ENCODE data around the gene ACIN1. TPM values are rescaled to one million over a fixed set of nuclear protein-coding genes. Genes with fewer than 3 reads are reported as not detected.

Gene ACIN1
- total and polyA plus RNA-seq, 2 experiments from 2014 or later, result 76.1 to 172 TPM

GRCh38 chr14:23093526-23093925 is 1.4 kb downstream of the ACIN1 start:
- no peaks in the 10 kb centered on the region for H3K27me3 ChIP-seq (ENCODE audit: insufficient read depth)
- peak overlapping the region; percentile 92 for H3K4me2 ChIP-seq
- TF ChIP-seq, protein P1, sequence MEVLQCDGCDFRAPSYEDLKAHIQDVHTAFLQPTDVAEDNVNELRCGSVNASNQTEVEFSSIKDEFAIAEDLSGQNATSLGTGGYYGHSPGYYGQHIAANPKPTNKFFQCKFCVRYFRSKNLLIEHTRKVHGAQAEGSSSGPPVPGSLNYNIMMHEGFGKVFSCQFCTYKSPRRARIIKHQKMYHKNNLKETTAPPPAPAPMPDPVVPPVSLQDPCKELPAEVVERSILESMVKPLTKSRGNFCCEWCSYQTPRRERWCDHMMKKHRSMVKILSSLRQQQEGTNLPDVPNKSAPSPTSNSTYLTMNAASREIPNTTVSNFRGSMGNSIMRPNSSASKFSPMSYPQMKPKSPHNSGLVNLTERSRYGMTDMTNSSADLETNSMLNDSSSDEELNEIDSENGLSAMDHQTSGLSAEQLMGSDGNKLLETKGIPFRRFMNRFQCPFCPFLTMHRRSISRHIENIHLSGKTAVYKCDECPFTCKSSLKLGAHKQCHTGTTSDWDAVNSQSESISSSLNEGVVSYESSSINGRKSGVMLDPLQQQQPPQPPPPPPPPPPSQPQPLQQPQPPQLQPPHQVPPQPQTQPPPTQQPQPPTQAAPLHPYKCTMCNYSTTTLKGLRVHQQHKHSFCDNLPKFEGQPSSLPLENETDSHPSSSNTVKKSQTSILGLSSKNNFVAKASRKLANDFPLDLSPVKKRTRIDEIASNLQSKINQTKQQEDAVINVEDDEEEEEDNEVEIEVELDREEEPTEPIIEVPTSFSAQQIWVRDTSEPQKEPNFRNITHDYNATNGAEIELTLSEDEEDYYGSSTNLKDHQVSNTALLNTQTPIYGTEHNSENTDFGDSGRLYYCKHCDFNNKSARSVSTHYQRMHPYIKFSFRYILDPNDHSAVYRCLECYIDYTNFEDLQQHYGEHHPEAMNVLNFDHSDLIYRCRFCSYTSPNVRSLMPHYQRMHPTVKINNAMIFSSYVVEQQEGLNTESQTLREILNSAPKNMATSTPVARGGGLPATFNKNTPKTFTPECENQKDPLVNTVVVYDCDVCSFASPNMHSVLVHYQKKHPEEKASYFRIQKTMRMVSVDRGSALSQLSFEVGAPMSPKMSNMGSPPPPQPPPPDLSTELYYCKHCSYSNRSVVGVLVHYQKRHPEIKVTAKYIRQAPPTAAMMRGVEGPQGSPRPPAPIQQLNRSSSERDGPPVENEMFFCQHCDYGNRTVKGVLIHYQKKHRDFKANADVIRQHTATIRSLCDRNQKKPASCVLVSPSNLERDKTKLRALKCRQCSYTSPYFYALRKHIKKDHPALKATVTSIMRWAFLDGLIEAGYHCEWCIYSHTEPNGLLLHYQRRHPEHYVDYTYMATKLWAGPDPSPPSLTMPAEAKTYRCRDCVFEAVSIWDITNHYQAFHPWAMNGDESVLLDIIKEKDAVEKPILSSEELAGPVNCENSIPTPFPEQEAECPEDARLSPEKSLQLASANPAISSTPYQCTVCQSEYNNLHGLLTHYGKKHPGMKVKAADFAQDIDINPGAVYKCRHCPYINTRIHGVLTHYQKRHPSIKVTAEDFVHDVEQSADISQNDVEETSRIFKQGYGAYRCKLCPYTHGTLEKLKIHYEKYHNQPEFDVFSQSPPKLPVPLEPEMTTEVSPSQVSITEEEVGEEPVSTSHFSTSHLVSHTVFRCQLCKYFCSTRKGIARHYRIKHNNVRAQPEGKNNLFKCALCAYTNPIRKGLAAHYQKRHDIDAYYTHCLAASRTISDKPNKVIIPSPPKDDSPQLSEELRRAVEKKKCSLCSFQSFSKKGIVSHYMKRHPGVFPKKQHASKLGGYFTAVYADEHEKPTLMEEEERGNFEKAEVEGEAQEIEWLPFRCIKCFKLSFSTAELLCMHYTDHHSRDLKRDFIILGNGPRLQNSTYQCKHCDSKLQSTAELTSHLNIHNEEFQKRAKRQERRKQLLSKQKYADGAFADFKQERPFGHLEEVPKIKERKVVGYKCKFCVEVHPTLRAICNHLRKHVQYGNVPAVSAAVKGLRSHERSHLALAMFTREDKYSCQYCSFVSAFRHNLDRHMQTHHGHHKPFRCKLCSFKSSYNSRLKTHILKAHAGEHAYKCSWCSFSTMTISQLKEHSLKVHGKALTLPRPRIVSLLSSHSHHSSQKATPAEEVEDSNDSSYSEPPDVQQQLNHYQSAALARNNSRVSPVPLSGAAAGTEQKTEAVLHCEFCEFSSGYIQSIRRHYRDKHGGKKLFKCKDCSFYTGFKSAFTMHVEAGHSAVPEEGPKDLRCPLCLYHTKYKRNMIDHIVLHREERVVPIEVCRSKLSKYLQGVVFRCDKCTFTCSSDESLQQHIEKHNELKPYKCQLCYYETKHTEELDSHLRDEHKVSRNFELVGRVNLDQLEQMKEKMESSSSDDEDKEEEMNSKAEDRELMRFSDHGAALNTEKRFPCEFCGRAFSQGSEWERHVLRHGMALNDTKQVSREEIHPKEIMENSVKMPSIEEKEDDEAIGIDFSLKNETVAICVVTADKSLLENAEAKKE (CRISPR knock-in tag; IDR thresholded peaks at IDR 0.05), result no peak
- TF ChIP-seq ZNF331 (CRISPR knock-in tag; IDR thresholded peaks at IDR 0.05; ENCODE audit: low read depth), result no peak
- H3F3A ChIP-seq (replicated peaks; ENCODE audit: low read depth), result no peaks in the 10 kb centered on the region; the same call in 1 of the 2 replicates
- no peak overlapping the region for H2AFZ ChIP-seq
- H3K4me3 ChIP-seq, result peak overlapping the region; percentile 84
- ATAC-seq (no peak), DNase-seq (ENCODE audit: low spot score) (no peak)
- H3K4me1 ChIP-seq (ENCODE audit: insufficient read depth), result peaks cover 14% of the 10 kb centered on the region
- Mint-ChIP-seq H3K27ac (no peak overlapping the region), H3K4me3 (no peak overlapping the region; the same call in 2 of the 3 replicates), H3K27me3 (ENCODE audit: insufficient read depth, low read depth, poor library complexity) (peaks cover 2% of the 10 kb centered on the region), H3K36me3 (ENCODE audit: low read depth) (peaks cover 58% of the 10 kb centered on the region), H3K4me1 (peaks cover 12% of the 10 kb centered on the region; the same call in 2 of the 3 replicates), H3K9me3 (no peaks in the 10 kb centered on the region)
- peaks cover 48% of the 10 kb centered on the region for H3K36me3 ChIP-seq (ENCODE audit: insufficient read depth)
- no peak overlapping the region for H3K27ac ChIP-seq (ENCODE audit: low read depth)
- peaks cover 76% of the 10 kb centered on the region for H3K79me2 ChIP-seq (replicated peaks; ENCODE audit: insufficient read depth)
- no peaks in the 10 kb centered on the region for H3K9me2 ChIP-seq (ENCODE audit: insufficient read depth)
- H4K20me1 ChIP-seq (replicated peaks; ENCODE audit: insufficient read depth), result peaks cover 40% of the 10 kb centered on the region

DNA sequence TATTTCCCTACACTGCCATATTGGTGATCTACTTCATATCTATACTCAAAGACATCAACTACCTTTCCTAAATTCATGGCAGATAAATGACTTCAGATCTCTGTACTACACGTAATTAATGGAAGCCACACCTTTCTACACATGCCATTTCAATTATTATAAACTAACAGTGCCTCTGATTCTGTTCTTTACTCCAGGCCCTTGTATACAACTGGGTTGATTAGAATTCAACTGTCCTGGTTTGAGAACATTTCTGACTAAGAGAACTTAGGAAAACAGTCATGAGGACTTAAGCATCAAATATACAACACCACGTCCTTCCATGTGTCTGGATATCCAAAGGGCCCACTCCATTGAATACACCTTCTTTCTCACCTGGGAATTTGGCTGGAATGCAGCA is 1.8 kb downstream of the ACIN1 start:
- Histone ChIP-seq H3F3A (replicated peaks; ENCODE audit: low read depth) (no peaks in the 10 kb centered on the region; the same call in 1 of the 2 replicates), H3K4me2 (0 out of 2 replicates have a peak overlapping the region, but pooled peaks have one; percentile 92), H3K4me3 (peak overlapping the region; percentile 84), H4K20me1 (replicated peaks; ENCODE audit: insufficient read depth) (peaks cover 38% of the 10 kb centered on the region), H3K36me3 (ENCODE audit: insufficient read depth) (peaks cover 44% of the 10 kb centered on the region), H2AFZ (no peak overlapping the region), H3K79me2 (replicated peaks; ENCODE audit: insufficient read depth) (peaks cover 73% of the 10 kb centered on the region), H3K27me3 (ENCODE audit: insufficient read depth) (no peaks in the 10 kb centered on the region), H3K27ac (ENCODE audit: low read depth) (no peak overlapping the region), H3K4me1 (ENCODE audit: insufficient read depth) (peaks cover 14% of the 10 kb centered on the region), H3K9me2 (ENCODE audit: insufficient read depth) (no peaks in the 10 kb centered on the region)
- DNase-seq (ENCODE audit: low spot score) (no peak), ATAC-seq (no peak)
- Mint-ChIP-seq H3K36me3 (ENCODE audit: low read depth) (peaks cover 57% of the 10 kb centered on the region), H3K4me3 (no peak overlapping the region; the same call in 2 of the 3 replicates), H3K27me3 (ENCODE audit: insufficient read depth, low read depth, poor library complexity) (peaks cover 2% of the 10 kb centered on the region), H3K27ac (no peak overlapping the region), H3K4me1 (peaks cover 12% of the 10 kb centered on the region; the same call in 2 of the 3 replicates), H3K9me3 (no peaks in the 10 kb centered on the region)
- TF ChIP-seq EZH2phosphoT487 (IDR thresholded peaks at IDR 0.05; ENCODE audit: unreplicated experiment) (no peak), ZNF331 (CRISPR knock-in tag; IDR thresholded peaks at IDR 0.05; ENCODE audit: low read depth) (no peak), REST (IDR thresholded peaks at IDR 0.05; ENCODE audit: unreplicated experiment) (no peak), ZNF114 (CRISPR knock-in tag; IDR thresholded peaks at IDR 0.05) (no peak), STAT1 (IDR thresholded peaks at IDR 0.05; ENCODE audit: unreplicated experiment) (no peak), POLR2AphosphoS5 (IDR thresholded peaks at IDR 0.05; ENCODE audit: low read depth) (no peak)

All from GM23338 (cell line).